ENCODE results near the gene UXS1. TPM values are rescaled to one million over a fixed set of nuclear protein-coding genes. Genes with fewer than 3 reads are reported as not detected.

The UXS1 gene
- total RNA-seq, 4 donors from 2014 or later: 37.0 to 86.6 (median 62.5) TPM

DNA sequence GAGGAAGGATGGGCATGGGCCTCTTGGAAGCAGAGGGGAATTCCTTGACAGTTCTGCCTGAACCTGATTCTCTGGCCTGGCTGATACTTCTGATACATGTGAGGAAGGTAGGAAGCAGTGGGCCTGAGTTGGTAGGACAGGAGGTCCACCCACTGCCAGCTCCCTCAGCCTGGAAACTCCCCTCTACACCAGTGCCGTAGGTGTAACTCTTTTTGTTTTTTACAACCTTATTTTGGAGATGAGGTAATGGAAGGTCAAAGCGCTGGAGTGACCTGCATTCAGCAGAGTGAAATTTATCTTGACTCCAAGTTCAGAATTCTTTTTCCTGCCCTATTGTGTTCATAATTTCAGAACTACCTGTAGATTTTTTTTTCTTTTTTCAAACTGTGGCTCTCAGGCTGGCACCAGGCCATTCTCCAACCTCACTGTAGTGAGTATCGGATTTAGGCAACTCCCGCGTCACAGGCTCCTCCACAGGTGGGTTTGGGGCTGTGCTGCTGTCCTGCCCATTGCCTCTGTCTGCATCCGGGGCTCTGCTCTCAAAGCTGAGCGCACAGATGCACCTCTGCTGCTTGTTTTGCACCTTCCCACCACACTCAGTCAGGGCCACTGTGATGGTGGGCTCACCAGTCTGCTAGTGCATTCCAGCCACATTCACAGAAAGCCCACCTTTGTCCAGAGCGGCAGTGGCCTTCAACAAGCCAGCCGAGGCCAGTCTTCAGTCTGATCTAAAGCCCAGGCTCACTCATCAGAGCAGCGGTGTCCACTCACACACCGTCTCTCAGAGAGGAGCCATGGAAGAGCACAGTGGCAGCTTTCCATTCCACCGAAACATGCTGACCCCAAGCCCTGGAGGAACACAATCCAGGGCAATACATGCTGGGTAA is 87.2 kb downstream of the UXS1 start:
- no peak for TF ChIP-seq POLR2AphosphoS5 (IDR thresholded peaks at IDR 0.05)
- no peak for TF ChIP-seq EP300 (IDR thresholded peaks at IDR 0.05; ENCODE audit: low read depth)
- TF ChIP-seq, protein P1, sequence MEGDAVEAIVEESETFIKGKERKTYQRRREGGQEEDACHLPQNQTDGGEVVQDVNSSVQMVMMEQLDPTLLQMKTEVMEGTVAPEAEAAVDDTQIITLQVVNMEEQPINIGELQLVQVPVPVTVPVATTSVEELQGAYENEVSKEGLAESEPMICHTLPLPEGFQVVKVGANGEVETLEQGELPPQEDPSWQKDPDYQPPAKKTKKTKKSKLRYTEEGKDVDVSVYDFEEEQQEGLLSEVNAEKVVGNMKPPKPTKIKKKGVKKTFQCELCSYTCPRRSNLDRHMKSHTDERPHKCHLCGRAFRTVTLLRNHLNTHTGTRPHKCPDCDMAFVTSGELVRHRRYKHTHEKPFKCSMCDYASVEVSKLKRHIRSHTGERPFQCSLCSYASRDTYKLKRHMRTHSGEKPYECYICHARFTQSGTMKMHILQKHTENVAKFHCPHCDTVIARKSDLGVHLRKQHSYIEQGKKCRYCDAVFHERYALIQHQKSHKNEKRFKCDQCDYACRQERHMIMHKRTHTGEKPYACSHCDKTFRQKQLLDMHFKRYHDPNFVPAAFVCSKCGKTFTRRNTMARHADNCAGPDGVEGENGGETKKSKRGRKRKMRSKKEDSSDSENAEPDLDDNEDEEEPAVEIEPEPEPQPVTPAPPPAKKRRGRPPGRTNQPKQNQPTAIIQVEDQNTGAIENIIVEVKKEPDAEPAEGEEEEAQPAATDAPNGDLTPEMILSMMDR (IDR thresholded peaks at IDR 0.05): no peak
- no peak for TF ChIP-seq POLR2A (IDR thresholded peaks at IDR 0.05)
- no peak for DNase-seq
- Histone ChIP-seq H3K4me1 (no peaks in the 10 kb centered on the region), H3K9me3 (no peaks in the 10 kb centered on the region), H3K4me3 (no peak overlapping the region), H3K27ac (no peak overlapping the region), H3K27me3 (no peaks in the 10 kb centered on the region), H3K36me3 (peaks cover 0 to 5% (median 0%) of the 10 kb centered on the region in 4 donors)
- in situ Hi-C loops (cut with MboI; ENCODE audit: low pct_ligation_motif_present in 1 of 4, low pct_unique_long_range_greater_than_20kb in 1 of 4, low sequenced_read_pairs in 3 of 4): loop anchor here (10.0 to 25.0 kb wide), 3 partner anchors 430 to 480 kb away; no protein-coding TSS in a partner anchor
- intact Hi-C loops (cut with DNase I; ENCODE audit: low total_unique reads): loop anchor here (10.0 kb wide), 2 partner anchors 428 to 532 kb away; no protein-coding TSS in a partner anchor
- WGBS, 2 donors (ENCODE audit: low coverage in 1 of 2): 86 to 100% methylated on average over 6 to 12 of the region's 12 CpGs

DNA sequence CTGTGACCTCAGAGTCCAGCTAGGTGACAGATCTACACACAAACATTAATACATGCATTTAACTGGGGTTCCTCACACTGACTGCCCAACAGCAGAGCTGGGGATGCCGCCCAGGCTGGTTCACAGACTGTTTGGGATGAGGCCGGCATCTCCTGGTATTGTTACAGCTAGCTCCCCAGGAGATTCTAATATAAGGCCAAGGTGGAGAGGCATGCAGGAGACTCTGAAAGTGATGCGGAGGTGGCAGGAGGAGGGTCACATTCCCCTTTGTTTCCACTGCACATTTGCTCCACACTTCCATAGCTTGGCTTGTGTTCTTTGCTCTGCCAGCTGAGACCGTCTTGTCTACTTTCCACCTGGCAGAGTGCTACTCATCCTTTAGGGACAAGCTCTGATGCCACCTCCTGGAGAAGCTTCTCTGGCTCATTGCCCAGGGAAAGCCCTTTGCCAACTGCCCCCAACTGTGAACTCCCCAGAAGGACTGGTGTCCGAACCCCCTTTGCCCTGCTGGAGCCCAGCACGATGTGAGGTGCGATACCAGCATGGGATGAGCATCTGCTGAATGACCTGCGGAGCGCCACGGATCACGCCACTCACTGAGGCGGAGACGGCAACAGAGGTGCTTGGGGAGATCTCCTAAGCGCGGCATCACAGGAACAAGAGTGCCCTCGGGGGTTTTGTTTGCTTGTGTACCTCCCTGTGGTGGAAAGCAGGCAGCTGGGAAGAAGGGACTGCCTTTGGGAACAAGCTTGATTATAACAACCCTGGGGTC is 88.8 kb downstream of the UXS1 start:
- TF ChIP-seq POLR2AphosphoS5 (IDR thresholded peaks at IDR 0.05) (no peak), POLR2A (IDR thresholded peaks at IDR 0.05) (no peak), EP300 (IDR thresholded peaks at IDR 0.05; ENCODE audit: low read depth) (no peak)
- TF ChIP-seq, protein P1 (IDR thresholded peaks at IDR 0.05): no peak
- 50 to 88% methylated on average over 2 to 15 of the region's 16 CpGs for whole genome bisulfite sequencing, 2 donors (ENCODE audit: low coverage in 1 of 2)
- Histone ChIP-seq H3K4me1 (no peaks in the 10 kb centered on the region), H3K9me3 (no peaks in the 10 kb centered on the region), H3K4me3 (no peak overlapping the region), H3K27ac (no peak overlapping the region), H3K27me3 (no peaks in the 10 kb centered on the region), H3K36me3 (no peaks in the 10 kb centered on the region)
- in situ Hi-C loops (cut with MboI; ENCODE audit: low pct_ligation_motif_present in 1 of 4, low pct_unique_long_range_greater_than_20kb in 1 of 4, low sequenced_read_pairs in 3 of 4) (loop anchor here (10.0 to 25.0 kb wide), 3 partner anchors 432 to 482 kb away; no protein-coding TSS in a partner anchor), intact Hi-C loops (cut with DNase I; ENCODE audit: low total_unique reads) (loop anchor here (10.0 kb wide), 2 partner anchors 429 to 531 kb away; no protein-coding TSS in a partner anchor)
- DNase-seq: no peak

DNA sequence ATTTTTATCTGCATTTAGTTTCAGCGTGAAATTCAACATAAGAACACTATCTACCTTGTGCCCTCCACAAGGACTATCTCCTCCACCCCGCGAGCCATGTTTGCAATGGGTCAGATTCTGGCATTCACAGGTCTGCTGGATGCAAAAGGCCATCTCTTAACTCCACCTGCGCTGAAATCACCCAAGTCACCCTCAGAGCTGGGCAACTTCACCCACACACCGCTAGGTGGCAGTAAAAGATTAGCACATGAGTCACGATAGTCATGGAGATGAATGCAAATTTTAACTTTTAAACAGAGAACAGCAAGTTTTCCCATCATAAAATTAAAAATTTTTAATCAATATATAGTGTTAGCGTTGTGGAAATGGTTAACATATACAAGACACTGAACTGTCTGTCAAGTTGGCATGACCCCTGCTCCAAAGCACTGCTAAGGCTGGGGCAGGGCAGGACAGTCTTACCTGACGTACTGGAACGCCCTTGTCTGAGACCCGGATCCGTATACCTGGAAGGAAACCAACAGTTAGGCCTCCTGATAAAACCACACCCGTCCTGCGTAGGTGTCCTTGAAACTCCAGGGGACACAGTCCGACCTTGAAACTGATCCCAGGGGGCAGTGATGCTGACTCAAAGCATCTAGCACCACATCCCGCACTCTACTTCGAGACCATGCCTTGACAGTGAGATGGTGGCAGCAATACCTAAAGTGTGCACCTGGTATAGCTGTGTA is 89.6 kb downstream of the UXS1 start:
- no peaks in the 10 kb centered on the region for H3K4me1 ChIP-seq
- peak; percentile 59 for DNase-seq
- no peaks in the 10 kb centered on the region for H3K36me3 ChIP-seq
- TF ChIP-seq, protein P1 (IDR thresholded peaks at IDR 0.05): peak; percentile 91 to 98 (median 94)
- TF ChIP-seq EP300 (IDR thresholded peaks at IDR 0.05; ENCODE audit: low read depth) (no peak), POLR2A (IDR thresholded peaks at IDR 0.05) (no peak)
- no peak overlapping the region for H3K27ac ChIP-seq
- H3K4me3 ChIP-seq: no peak overlapping the region
- H3K9me3 ChIP-seq: no peaks in the 10 kb centered on the region
- in situ Hi-C loops (cut with MboI; ENCODE audit: low pct_ligation_motif_present in 1 of 4, low pct_unique_long_range_greater_than_20kb in 1 of 4, low sequenced_read_pairs in 3 of 4): loop anchor here (10.0 to 25.0 kb wide), 3 partner anchors 433 to 483 kb away; no protein-coding TSS in a partner anchor
- intact Hi-C loops (cut with DNase I; ENCODE audit: low total_unique reads): loop anchor here (10.0 kb wide), 2 partner anchors 430 to 530 kb away; no protein-coding TSS in a partner anchor
- 45 to 51% methylated on average over 7 to 16 of the region's 16 CpGs for WGBS, 2 donors (ENCODE audit: low coverage in 1 of 2)
- no peaks in the 10 kb centered on the region for H3K27me3 ChIP-seq

Measured in transverse colon (tissue), 4 donors.